Measurements from ENCODE around the gene CACNA2D4. TPM values are rescaled to one million over a fixed set of nuclear protein-coding genes. Genes with fewer than 3 reads are reported as not detected.

The CACNA2D4 gene
- total RNA-seq, 8 experiments from 2014 or later, result 0.22 to 2.5 (median 1.1) TPM

- Histone ChIP-seq H3K27ac (no peak overlapping the region), H3K4me3 (no peak overlapping the region), H3K4me1 (replicated peaks in 1 of 2) (peaks cover 18% of the 10 kb centered on the region in 2 donors)
- no peak for ATAC-seq (replicated peaks in 6 of 8)
- WGBS, 10 experiments, result 80 to 100% (median 93%) methylated on average over 1 to 3 of the region's 16 CpGs; no CpG with 5 or more reads in 7 of the 10 experiments
- in situ Hi-C loops (cut with MboI; ENCODE audit: low pct_unique_long_range_greater_than_20kb in 2 of 9, low sequenced_read_pairs in 9 of 9, unreplicated experiment in 9 of 9), result loop anchor here in 4 of 9 experiments (10.0 to 25.0 kb wide), 2 partner anchors 129 to 132 kb away; no protein-coding TSS in a partner anchor
Measured at GRCh38 chr12:1805441-1806081, 112.9 kb downstream of the CACNA2D4 start.

GRCh38 chr12:1804545-1805332 is 113.7 kb downstream of the CACNA2D4 start:
- peaks cover 20 to 23% of the 10 kb centered on the region in 2 donors for H3K4me1 ChIP-seq (replicated peaks in 1 of 2)
- in situ Hi-C loops (cut with MboI; ENCODE audit: low pct_unique_long_range_greater_than_20kb in 2 of 9, low sequenced_read_pairs in 9 of 9, unreplicated experiment in 9 of 9), result loop anchor here in 4 of 9 experiments (10.0 to 25.0 kb wide), 2 partner anchors 130 to 133 kb away; no protein-coding TSS in a partner anchor
- peak; percentile 48 to 95 (median 72) for ATAC-seq (replicated peaks in 6 of 8)
- H3K27ac ChIP-seq, result no peak overlapping the region
- H3K4me3 ChIP-seq, result no peak overlapping the region
- 0 to 100% (median 23%) methylated on average over 1 to 9 of the region's 25 CpGs; no CpG with 5 or more reads in 2 of the 10 experiments for WGBS, 10 experiments

GRCh38 chr12:1803736-1804135 is 114.7 kb downstream of the CACNA2D4 start:
- peaks cover 20 to 23% of the 10 kb centered on the region in 2 donors for H3K4me1 ChIP-seq (replicated peaks in 1 of 2)
- in situ Hi-C loops (cut with MboI; ENCODE audit: low pct_unique_long_range_greater_than_20kb in 2 of 9, low sequenced_read_pairs in 9 of 9, unreplicated experiment in 9 of 9), result loop anchor here in 4 of 9 experiments (10.0 to 25.0 kb wide), 2 partner anchors 131 to 134 kb away; no protein-coding TSS in a partner anchor
- WGBS, 10 experiments, result 0 to 87% (median 65%) methylated on average over 1 to 5 of the region's 7 CpGs; no CpG with 5 or more reads in 2 of the 10 experiments
- no peak overlapping the region for H3K27ac ChIP-seq
- no peak for ATAC-seq (replicated peaks in 6 of 8)
- no peak overlapping the region for H3K4me3 ChIP-seq

DNA sequence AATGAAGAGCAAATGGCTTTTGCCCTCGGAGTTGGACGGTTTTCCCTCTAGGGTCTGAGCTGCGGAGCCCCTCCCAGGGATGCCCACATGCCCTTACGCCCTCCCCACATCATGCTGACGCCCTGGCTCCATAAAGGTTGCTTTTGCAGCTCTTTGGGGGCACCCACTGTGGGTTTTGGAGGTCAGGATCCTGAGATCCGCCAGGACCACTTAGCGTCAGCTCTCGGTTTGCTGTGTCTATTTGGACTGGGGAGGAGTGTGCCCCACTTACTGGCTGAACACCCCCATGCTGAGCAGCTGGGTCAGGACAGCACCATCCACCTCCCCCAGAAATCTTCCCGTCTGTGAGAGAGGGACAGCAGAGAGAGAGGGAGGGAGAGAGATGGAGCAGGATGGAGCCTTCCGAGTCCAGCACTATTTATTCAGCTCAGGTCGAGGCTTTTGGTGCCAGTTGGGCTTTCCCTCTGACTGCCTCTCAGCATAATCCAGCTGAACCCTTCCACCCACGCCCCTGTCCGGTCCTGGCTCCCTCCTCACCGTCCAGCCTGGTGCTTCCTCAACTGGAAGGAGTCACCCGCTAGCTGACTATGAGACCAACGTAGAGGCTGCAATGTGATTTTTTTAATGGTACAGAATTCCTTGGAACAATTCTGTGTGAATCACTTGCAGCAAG is 117.0 kb downstream of the CACNA2D4 start:
- peaks cover 20 to 24% of the 10 kb centered on the region in 2 donors for H3K4me1 ChIP-seq (replicated peaks in 1 of 2)
- peak overlapping the region in 1 of 2 donors; percentile 13 for H3K27ac ChIP-seq

DNA sequence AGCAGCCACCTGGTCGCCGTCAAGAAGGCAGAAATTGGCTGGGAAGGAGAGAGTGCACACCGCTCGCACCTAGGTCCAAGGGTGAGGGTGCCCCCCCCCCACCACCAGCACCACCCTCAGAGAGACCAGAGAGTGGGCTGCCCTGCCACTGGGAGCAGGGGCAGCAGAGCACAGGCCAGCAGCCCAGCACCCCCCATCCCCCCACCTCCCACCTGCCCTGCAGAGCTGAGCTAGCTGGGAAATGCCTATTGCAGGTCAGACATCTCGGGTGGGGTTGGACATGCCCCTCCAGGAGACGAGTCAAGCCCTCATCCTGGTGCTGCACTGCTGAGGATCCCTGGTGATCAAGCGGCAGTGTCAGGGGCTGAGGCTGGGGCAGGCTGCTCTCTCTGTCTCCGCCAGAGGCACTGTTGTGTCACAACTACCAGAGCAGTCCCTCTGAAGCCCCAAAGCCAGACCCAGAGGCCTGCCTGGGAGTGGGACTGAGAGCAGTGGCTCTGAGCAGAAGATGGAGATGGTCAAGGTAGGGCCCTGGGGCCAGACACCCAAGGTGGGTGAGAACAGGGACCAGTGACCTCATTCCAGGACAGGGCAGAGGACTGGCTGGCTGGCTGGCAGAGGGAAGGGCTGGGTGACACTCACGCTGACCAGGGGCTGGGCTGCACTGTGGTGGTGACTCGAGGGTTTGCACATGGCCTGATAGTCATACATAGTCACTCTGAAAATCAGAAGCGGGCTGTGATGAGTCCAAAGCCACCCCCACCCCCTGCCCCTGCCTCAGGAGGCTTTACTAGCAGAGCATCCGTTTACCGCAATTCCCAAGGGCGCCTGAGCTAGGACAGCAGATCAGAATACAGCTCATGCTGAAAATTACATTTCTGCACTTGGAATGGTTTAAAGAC is 117.8 kb downstream of the CACNA2D4 start:
- no peak overlapping the region for H3K4me3 ChIP-seq
- peak overlapping the region in 1 of 2 donors; percentile 13 for H3K27ac ChIP-seq
- 22 to 83% (median 57%) methylated on average over 3 to 6 of the region's 14 CpGs; no CpG with 5 or more reads in 7 of the 10 experiments for WGBS, 10 experiments
- in situ Hi-C loops (cut with MboI; ENCODE audit: low pct_unique_long_range_greater_than_20kb in 2 of 9, low sequenced_read_pairs in 9 of 9, unreplicated experiment in 9 of 9), result loop anchor here in 4 of 9 experiments (10.0 to 25.0 kb wide), 2 partner anchors 134 to 137 kb away; no protein-coding TSS in a partner anchor
- H3K4me1 ChIP-seq (replicated peaks in 1 of 2), result peaks cover 23 to 30% of the 10 kb centered on the region in 2 donors
- ATAC-seq (replicated peaks in 6 of 8), result peak; percentile 4 to 80 (median 70)

More for the DNA sequence above, 117.0 kb downstream of the CACNA2D4 start:
- WGBS, 10 experiments, result 47 to 94% (median 80%) methylated on average over 1 to 9 of the region's 16 CpGs; no CpG with 5 or more reads in 4 of the 10 experiments
- in situ Hi-C loops (cut with MboI; ENCODE audit: low pct_unique_long_range_greater_than_20kb in 2 of 9, low sequenced_read_pairs in 9 of 9, unreplicated experiment in 9 of 9), result loop anchor here in 4 of 9 experiments (10.0 to 25.0 kb wide), 2 partner anchors 133 to 136 kb away; no protein-coding TSS in a partner anchor
- ATAC-seq (replicated peaks in 6 of 8), result no peak
- no peak overlapping the region for H3K4me3 ChIP-seq

- no peak overlapping the region for H3K27ac ChIP-seq
- ATAC-seq (replicated peaks in 6 of 8), result no peak
- no peak overlapping the region for H3K4me3 ChIP-seq
- peaks cover 23 to 31% of the 10 kb centered on the region in 2 donors for H3K4me1 ChIP-seq (replicated peaks in 1 of 2)
- WGBS, 10 experiments, result 0 to 85% (median 40%) methylated on average over 1 to 2 of the region's 12 CpGs; no CpG with 5 or more reads in 7 of the 10 experiments
- in situ Hi-C loops (cut with MboI; ENCODE audit: low pct_unique_long_range_greater_than_20kb in 2 of 9, low sequenced_read_pairs in 9 of 9, unreplicated experiment in 9 of 9), result loop anchor here (10.0 to 25.0 kb wide), 5 partner anchors 135 to 163 kb away; partner anchors contain the start of gene WNT5B (in 3 of the 9)
Measured at GRCh38 chr12:1799882-1800400, 118.5 kb downstream of the CACNA2D4 start.

GRCh38 chr12:1799051-1799881 is 119.2 kb downstream of the CACNA2D4 start:
- Histone ChIP-seq H3K4me1 (replicated peaks in 1 of 2) (peaks cover 21 to 26% of the 10 kb centered on the region in 2 donors), H3K27ac (no peak overlapping the region), H3K4me3 (no peak overlapping the region)
- no peak for ATAC-seq (replicated peaks in 6 of 8)
- in situ Hi-C loops (cut with MboI; ENCODE audit: low pct_unique_long_range_greater_than_20kb in 2 of 9, low sequenced_read_pairs in 9 of 9, unreplicated experiment in 9 of 9), result loop anchor here in 7 of 9 experiments (10.0 to 25.0 kb wide), 5 partner anchors 136 to 162 kb away; partner anchors contain the start of gene WNT5B (in 3 of the 7)
- WGBS, 10 experiments, result 85 to 100% (median 94%) methylated on average over 1 to 9 of the region's 21 CpGs; no CpG with 5 or more reads in 4 of the 10 experiments

DNA sequence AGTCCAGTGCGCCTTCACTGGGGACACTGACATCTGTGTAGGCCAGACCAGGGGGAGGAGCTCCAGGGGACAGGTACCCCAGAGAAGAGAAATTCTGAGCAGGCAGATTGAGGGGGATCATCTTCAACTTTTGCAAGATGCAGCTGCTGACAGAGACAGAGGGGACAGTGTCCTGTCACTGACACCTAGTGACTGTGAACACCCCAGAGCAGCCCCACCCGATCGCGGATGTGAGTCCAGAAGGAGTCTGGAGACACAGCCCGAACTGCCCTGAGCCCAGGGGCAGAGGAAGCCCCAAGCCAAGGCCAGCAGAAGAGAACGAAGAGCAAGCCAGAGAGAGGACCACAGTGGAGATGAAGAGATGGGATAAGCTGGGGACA is 119.8 kb downstream of the CACNA2D4 start:
- H3K4me1 ChIP-seq (replicated peaks in 1 of 2), result peaks cover 21 to 24% of the 10 kb centered on the region in 2 donors
- ATAC-seq (replicated peaks in 6 of 8), result no peak
- no peak overlapping the region for H3K27ac ChIP-seq
- WGBS, 10 experiments, result 75 to 100% (median 90%) methylated on average over 1 to 5 of the region's 6 CpGs; no CpG with 5 or more reads in 5 of the 10 experiments
- H3K4me3 ChIP-seq, result no peak overlapping the region
- in situ Hi-C loops (cut with MboI; ENCODE audit: low pct_unique_long_range_greater_than_20kb in 2 of 9, low sequenced_read_pairs in 9 of 9, unreplicated experiment in 9 of 9), result loop anchor here in 7 of 9 experiments (10.0 to 25.0 kb wide), 5 partner anchors 136 to 161 kb away; partner anchors contain the start of gene WNT5B (in 3 of the 7)

DNA sequence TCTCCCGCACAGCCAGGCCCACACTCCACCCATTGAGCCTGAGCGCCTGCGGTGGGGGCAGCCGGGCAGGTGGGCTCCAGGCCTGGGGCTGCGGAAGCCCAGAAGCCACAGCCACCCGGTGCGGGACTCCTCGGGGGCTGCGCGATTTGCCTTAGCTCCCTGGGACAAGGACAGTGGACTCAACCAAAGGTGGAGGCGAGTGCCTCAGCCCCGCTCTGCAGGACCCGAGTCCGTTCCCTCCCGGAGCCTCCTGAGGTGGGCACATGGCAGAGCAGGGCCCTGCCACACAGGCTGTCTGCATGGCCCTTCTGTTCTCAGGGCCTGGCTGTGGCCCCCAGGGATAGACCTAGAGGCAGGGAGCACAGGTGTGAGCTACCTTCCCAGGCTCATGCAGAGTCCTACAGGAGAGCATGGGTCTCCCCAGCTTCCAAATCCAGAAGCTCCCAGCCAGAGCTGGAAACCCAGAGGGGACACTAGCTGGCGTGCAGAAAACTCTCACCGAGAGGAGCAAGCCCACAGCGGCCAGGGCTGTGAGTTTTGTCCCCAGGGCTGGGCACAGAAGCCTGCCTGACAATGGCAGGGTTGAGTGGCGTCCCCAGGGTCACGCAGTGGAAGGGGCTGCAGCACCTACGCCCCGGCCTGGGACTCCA is 120.3 kb downstream of the CACNA2D4 start:
- Histone ChIP-seq H3K4me3 (no peak overlapping the region), H3K27ac (no peak overlapping the region), H3K4me1 (replicated peaks in 1 of 2) (peaks cover 21 to 24% of the 10 kb centered on the region in 2 donors)
- in situ Hi-C loops (cut with MboI; ENCODE audit: low pct_unique_long_range_greater_than_20kb in 2 of 9, low sequenced_read_pairs in 9 of 9, unreplicated experiment in 9 of 9), result loop anchor here in 7 of 9 experiments (10.0 to 25.0 kb wide), 5 partner anchors 136 to 161 kb away; partner anchors contain the start of gene WNT5B (in 3 of the 7)
- 96 to 100% (median 100%) methylated on average over 1 to 9 of the region's 22 CpGs; no CpG with 5 or more reads in 6 of the 10 experiments for WGBS, 10 experiments
- no peak for ATAC-seq (replicated peaks in 6 of 8)

Measured in motor neuron (in vitro differentiated cells).